HK-2 (cell line): ENCODE results near the gene WDR55.
"Not testable (repeated sequence)": the region's sequence is repeated elsewhere in the genome, so short reads cannot be mapped to it uniquely, and the experiment has no call there.

Experiments used
- DNase-seq: peaks from one replicate; pipeline ENCODE4 v3.0.0-alpha.2; 2018; ENCODE audit not compliant: unreplicated experiment

Gene WDR55

DNA sequence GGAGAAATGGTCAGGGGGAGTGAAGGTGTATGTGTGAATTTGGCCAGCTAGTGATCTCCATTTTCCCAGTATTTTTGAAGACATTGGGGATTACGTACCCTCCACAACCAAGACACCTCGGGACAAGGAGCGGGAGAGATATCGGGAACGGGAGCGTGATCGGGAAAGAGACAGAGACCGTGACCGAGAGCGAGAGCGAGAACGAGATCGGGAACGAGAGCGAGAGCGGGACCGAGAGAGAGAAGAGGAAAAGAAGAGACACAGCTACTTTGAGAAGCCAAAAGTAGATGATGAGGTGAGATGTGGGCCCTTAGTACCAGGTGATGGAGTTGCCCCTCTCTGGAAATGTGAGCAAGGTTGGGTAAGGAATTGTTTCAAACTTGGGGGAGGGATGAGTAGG lies 5.8 kb upstream of the WDR55 start:
- DNase-seq, result no peak

DNA sequence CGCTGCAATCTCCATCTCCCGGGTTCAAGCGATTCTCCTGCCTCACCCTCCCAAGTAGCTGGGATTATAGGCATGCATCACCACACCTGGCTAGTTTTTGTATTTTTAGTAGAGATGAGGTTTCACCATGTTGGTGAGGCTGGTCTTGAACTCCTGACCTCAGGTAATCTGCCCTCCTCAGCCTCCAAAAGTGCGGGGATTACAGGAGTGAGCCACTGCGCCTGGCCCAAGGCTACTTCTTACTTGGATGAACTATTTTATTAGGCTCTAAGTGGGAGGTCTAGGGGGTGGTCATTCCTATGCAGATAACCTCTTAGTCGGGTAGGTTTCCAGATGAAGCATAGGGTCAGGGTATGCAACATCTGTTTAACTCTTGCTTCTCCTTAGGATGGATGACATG lies 4.3 kb upstream of the WDR55 start:
- not testable (repeated sequence) for DNase-seq

GRCh38 chr5:140664030-140664358 lies 710 bp upstream of the WDR55 start:
- DNase-seq, result no peak

GRCh38 chr5:140671035-140671434 lies 6.3 kb downstream of the WDR55 start:
- DNase-seq, result not testable (repeated sequence)

DNA sequence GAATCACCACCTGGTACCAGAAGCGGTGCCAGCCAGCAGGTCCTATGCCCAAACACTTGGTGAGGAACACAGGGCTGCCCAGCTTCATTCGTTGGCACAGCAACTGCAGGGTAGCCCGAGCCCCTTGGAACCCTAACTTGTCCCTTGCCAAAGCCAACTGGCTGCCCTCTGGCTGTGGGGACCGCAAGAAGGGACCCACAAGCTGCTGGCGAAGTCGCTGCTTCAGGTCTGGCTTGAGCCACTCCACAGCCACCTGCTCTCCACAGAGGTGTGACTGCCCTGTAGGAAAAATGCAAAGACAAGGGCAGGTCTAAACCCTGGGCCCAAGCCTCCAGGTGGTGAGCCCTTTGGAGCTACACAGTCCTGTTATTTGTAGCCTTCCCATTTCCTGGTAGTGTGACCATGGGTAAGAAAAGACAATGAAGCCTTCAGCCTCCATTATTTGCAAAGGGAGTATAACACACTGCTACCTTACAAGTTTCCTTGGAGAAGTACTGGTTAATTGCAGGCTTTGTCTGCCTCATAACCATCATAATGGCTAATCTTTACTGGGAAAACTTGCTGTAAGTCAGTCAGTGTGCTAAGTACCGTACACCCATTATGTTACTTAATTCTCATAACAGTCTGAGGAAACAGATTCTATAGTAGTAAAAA lies 6.9 kb downstream of the WDR55 start:
- no peak for DNase-seq

GRCh38 chr5:140672455-140673186 lies 7.9 kb downstream of the WDR55 start:
- no peak for DNase-seq

DNA sequence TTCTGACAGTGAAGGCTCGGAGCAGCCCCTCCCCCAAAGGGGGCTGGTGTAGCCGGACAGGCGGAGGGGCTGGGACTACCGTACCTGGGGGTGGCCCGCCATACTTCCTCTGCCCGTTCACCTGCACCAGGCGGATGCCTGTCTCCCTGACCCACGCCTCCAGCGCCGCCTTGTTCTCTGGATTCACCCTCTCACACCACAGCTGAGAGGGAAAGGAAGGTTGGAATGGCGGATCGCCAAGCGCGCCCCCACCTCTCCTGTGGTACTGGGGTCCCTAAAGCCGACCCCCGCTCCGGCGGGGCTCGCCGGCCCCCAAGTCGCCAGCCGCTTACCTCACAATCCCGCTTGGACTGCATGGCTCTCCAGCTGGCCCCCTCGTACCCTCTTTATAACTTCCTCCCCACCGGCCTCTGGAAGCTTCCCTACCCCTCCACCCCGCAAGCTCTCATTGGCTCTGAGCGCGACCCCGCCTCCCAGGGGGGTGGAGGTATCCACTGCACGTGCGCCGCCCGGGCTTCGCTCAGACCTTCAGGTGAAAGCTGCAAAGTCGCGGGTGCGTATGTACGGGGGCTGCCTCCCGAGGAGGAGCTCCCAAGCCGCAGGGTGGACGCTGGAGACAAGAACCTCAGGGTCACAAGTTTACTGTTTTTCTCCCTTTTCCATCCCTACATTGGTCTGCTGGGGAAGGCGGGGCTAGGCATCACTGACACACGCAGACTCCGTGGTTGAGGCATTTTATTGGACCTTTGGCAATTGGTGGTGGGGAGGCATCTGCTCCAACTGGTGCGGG lies 8.7 kb downstream of the WDR55 start, which contains the start of gene DND1:
DND1 (minus strand) TSS at position 390 of the 790 bp plus-strand sequence; CDS start at position 356, 34 bp downstream.
- no peak for DNase-seq

DNA sequence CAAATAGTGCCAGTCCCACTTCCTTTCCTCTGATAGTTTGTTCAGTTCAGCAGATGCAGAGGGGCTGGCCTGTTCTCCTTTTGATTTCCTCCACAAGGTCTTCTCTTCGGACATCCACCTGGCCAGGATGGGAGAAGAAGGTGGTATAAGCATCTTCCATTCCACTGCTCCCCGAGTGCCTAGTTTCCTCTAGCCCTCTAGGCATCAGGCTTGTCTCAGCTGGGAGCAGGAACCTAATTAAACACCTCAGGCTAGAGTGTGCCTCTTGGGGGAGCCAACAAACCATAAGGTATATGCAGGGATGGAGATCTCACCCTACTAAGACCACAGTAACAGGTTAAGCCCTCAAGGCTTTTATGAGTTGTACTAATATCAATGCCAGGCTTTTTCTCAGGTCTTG lies 9.5 kb downstream of the WDR55 start:
- no peak for DNase-seq

GRCh38 chr5:140674629-140675028 lies 9.9 kb downstream of the WDR55 start:
- DNase-seq, result no peak

- no peak for DNase-seq
Observed at GRCh38 chr5:140677947-140678346, 13.2 kb downstream of the WDR55 start.

DNA sequence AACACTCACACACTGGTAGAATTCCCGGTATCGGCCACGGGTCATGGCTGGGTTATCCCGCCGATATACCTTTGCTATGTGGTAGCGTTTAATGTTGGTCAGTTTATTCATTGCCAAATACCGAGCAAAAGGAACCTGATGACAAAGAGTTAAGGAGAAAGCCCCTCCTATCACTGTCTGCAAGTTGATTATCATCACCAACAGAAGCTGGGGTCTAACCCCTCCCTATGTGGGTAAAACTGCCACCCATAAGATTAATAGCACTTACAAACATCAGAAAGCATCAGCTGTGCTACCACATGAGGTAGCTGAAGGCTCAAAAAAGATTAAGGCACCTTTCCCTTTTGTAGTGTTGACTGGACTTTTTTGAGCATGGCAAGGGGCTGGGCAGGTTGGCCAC lies 14.3 kb downstream of the WDR55 start:
- no peak for DNase-seq

DNA sequence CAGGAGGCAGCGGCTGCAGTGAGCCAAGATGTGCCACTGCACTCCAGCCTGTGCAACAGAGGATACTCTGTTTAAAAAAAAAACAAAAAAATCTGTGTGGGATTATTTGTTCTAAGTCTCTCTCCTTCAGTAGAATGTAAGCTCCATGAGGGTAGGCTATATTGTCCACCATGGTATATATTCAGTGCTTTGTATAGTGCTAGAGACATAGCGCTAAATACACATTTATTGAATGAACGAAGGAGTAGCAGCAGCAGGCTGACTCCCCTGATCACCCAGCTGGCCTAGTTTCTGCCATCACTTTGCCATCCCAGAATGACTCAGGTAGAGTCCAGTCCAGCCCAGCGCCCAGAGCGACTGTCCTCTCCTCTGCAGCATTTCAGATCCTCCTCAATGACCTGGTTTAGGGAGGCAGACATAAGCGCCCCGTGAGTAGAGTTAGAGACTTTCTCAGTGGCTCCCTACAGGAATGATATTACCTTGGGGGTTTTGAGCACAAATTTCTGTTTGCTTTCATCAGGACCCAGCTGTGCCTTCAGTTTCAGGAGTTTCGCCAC lies 25.8 kb downstream of the WDR55 start:
- no peak for DNase-seq

- peak; percentile 90 for DNase-seq
Observed at GRCh38 chr5:140690941-140691924, 26.5 kb downstream of the WDR55 start, which contains the start of the genes HARS1 and HARS2. Gene HARS1, minus strand, starts transcription at chr5:140691370. Its CDS starts 66 bp downstream, at chr5:140691304. Gene HARS2, plus strand, starts transcription at chr5:140691455. Its CDS starts 194 bp downstream, at chr5:140691649.

- no peak for DNase-seq
Observed at GRCh38 chr5:140694276-140694675, 29.6 kb downstream of the WDR55 start.

GRCh38 chr5:140696891-140697492 lies 32.3 kb downstream of the WDR55 start:
- no peak for DNase-seq

DNA sequence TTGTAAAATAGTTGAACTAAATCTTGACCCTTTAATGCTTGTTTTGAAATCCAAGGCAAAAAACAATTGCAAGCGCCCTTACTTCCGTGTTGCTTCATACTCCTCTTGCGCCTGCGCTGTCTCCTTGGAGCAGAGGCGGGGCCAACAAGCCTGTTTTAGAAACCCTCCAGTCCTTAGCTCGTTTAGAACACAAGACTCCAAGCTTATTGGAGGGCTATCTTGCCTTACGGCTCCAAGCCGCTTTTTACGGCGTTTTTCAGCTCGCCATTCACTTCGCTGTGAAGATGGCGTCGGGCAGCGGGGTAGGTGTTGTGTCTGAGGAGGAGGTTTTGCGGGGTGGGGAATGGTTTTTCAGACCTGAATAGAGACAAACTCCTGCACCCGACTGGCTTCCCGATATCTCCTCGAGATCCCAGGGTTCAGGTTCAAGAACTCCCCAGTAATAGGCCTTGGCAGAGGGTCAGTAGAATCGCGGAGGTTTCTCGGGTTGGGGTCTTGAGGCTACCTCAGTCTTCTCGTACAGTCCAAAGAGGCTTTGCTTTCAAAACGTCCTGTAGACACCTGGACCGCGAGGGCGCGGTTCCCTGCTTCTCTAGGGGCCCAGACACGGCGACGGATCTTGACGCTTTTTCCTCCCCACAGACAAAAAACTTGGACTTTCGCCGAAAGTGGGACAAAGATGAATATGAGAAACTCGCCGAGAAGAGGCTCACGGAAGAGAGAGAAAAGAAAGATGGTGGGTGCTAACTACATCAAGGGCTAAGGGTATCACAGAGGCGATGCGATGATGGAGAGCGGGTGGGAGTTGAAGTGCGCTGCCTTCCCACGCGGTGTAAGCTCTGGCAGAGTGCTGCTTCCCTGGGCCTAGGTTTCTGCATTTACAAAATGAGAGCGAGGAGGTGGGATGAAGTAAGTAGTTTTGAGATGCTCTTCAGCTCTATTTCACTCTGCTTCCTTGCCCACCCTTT lies 35.8 kb downstream of the WDR55 start, which contains the start of gene ZMAT2:
ZMAT2 (plus strand) TSS at position 271 of the 968 bp plus-strand sequence; CDS start at position 285, 14 bp downstream.
- peak; percentile 83 for DNase-seq

GRCh38 chr5:140707812-140708211 lies 43.1 kb downstream of the WDR55 start:
- DNase-seq, result no peak

GRCh38 chr5:140708787-140709186 lies 44.1 kb downstream of the WDR55 start:
- DNase-seq, result not testable (repeated sequence)

DNA sequence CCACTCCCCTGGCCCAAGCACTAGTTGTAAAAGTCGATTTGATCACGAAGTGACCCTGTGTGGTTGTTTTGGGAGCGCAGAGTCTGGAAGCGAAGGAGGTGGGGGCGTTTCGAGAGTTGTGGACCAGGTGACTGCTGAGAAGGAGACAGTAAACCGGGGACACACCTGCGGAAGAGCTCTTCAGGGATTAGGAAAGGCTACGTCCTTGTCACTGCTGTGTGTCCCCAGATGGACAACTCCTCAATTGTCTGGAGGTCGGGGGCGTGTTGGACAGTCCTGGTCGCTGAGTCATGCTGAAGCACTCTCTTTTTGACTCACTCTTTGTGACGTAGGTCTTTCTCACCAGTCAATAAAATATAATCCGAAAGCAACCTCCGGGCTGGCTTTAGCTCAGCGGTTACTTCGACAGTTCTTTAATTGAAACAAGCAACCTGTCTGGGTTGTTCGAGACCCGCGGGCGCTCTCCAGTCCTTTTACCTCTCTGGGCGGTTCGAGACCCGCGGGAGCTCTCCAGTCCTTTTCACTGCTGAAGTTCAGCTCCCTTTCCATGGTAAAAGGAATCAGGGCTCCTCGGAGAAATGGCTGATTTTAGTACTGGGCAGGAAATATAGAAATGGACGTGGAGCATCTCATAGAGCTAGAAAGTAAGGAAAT lies 46.3 kb downstream of the WDR55 start:
- peak; percentile 92 for DNase-seq
